Measurements from ENCODE around the gene TCF12. TPM values are rescaled to one million over a fixed set of nuclear protein-coding genes. Genes with fewer than 3 reads are reported as not detected.

TCF12 gene
- total and polyA plus RNA-seq, 2 of the 8 experiments (the other 6 are each of a cell fraction or from before 2014, with no cell fraction given), result 85.8 to 101 TPM

- H3K4me3 ChIP-seq (ENCODE audit: extremely low read depth in 1 of 4, insufficient read depth in 2 of 4, low read depth in 3 of 4, low read length in 4 of 4), result no peak overlapping the region
- H2BK120ac ChIP-seq (replicated peaks; ENCODE audit: low read depth, low read length), result no peak overlapping the region
- H3K27me3 ChIP-seq (replicated peaks in 1 of 4; ENCODE audit: control insufficient read depth in 3 of 4, extremely low read depth in 1 of 4, insufficient read depth in 3 of 4, low read length in 3 of 4), result no peaks in the 10 kb centered on the region
- H2AK5ac ChIP-seq (ENCODE audit: low read depth, low read length), result no peak overlapping the region
- H3K4me1 ChIP-seq (replicated peaks in 1 of 4; ENCODE audit: control insufficient read depth in 3 of 4, insufficient read depth in 4 of 4, low read length in 3 of 4), result no peaks in the 10 kb centered on the region
- H3K18ac ChIP-seq (ENCODE audit: extremely low read depth, low read length), result no peak overlapping the region
- ChIA-PET CTCF (ENCODE audit: partially characterized antibody) (no interaction called here), POLR2A (ENCODE audit: partially characterized antibody) (interaction anchor here (0.6 kb wide), 1 partner anchor 36 kb away, joined by 3 read pairs; no protein-coding TSS in a partner anchor)
- no peak overlapping the region for H3K9ac ChIP-seq (replicated peaks in 1 of 4; ENCODE audit: extremely low read depth in 1 of 4, low read depth in 3 of 4, low read length in 3 of 4)
- peaks cover 0 to 7% (median 0%) of the 10 kb centered on the region in 4 experiments; a peak in 1 of 8 replicates for H3K36me3 ChIP-seq (ENCODE audit: control insufficient read depth in 2 of 4, insufficient read depth in 4 of 4, low read length in 3 of 4)
- H3K79me1 ChIP-seq (ENCODE audit: low read depth, low read length), result peaks cover 2% of the 10 kb centered on the region; the same call in 1 of the 2 replicates
- no peak overlapping the region for H4K91ac ChIP-seq (replicated peaks; ENCODE audit: insufficient read length, low read length)
- FAIRE-seq (no peak), DNase-seq (ENCODE audit: low read depth in 1 of 2, low spot score in 2 of 2) (no peak)
- 90% methylated on average over 3 of the region's 3 CpGs; no CpG with 5 or more reads in 1 of the 2 experiments for WGBS, 2 experiments (ENCODE audit: extremely low coverage in 1 of 2, insufficient coverage in 1 of 2, insufficient read length in 1 of 2, insufficient replicate concordance in 2 of 2, low coverage in 1 of 2, low lambda C conversion rate in 2 of 2, missing lambda C conversion rate in 1 of 2)
- no peak overlapping the region for H2AFZ ChIP-seq (ENCODE audit: low read length)
- H3K9me3 ChIP-seq (ENCODE audit: insufficient read depth in 2 of 2, low read depth in 1 of 2, low read length in 1 of 2), result peaks cover 0 to 5% of the 10 kb centered on the region in 2 experiments; a peak in 1 of 4 replicates
- H3K27ac ChIP-seq (ENCODE audit: low read depth, low read length), result no peak overlapping the region
- no peak overlapping the region for H3K4ac ChIP-seq (replicated peaks; ENCODE audit: insufficient read length, low read depth, low read length)
- no peak overlapping the region for H3K56ac ChIP-seq (replicated peaks; ENCODE audit: insufficient read length, low read depth, low read length)
- peak; percentile 70; the same call in 1 of the 2 replicates for TF ChIP-seq KDM1A (IDR thresholded peaks at IDR 0.05; ENCODE audit: borderline replicate concordance, low read length)
- no peak for TF ChIP-seq RBBP5 (IDR thresholded peaks at IDR 0.05; ENCODE audit: borderline replicate concordance, low read depth, low read length)
- no peak overlapping the region for H3K23ac ChIP-seq (ENCODE audit: insufficient read length)
- H2BK20ac ChIP-seq (ENCODE audit: low read length), result no peak overlapping the region
- H4K5ac ChIP-seq (ENCODE audit: insufficient read length, low read depth, low read length), result no peak overlapping the region
- peaks cover 0 to 67% of the 10 kb centered on the region in 2 experiments; a peak in 2 of 4 replicates for H3K79me2 ChIP-seq (ENCODE audit: control insufficient read depth in 1 of 2, insufficient read depth in 2 of 2, low read length in 2 of 2)
- H3K14ac ChIP-seq (ENCODE audit: insufficient read length), result no peak overlapping the region
- H2BK12ac ChIP-seq (ENCODE audit: low read depth, low read length), result no peak overlapping the region
- H4K20me1 ChIP-seq (replicated peaks in 1 of 2; ENCODE audit: control insufficient read depth in 1 of 2, insufficient read depth in 2 of 2, low read length in 2 of 2), result peaks cover 0 to 2% of the 10 kb centered on the region in 2 experiments
- no peaks in the 10 kb centered on the region for H3K23me2 ChIP-seq (ENCODE audit: low read depth, low read length)
- no peak overlapping the region for H3K4me2 ChIP-seq (ENCODE audit: insufficient read depth in 1 of 2, low read depth in 2 of 2, low read length in 2 of 2)
- H2BK15ac ChIP-seq (ENCODE audit: low read length), result no peak overlapping the region
- H2BK5ac ChIP-seq (ENCODE audit: low read depth, low read length), result no peak overlapping the region
- no peak overlapping the region for H4K8ac ChIP-seq (ENCODE audit: extremely low read depth, insufficient read depth, low read length)
These were observed 78.5 kb downstream of the TCF12 start for GRCh38 chr15:56996746-56997470.
